ENCODE results near the gene FKBP2. TPM values are rescaled to one million over a fixed set of nuclear protein-coding genes. Genes with fewer than 3 reads are reported as not detected.
"Not testable (repeated sequence)": the region's sequence is repeated elsewhere in the genome, so short reads cannot be mapped to it uniquely, and the experiment has no call there.

Gene FKBP2
- total RNA-seq, 1 donor from 2014 or later, result 30.6 TPM

- Mint-ChIP-seq H3K27me3 (no peaks in the 10 kb centered on the region), H3K36me3 (ENCODE audit: low read depth) (peaks cover 23% of the 10 kb centered on the region), H3K4me3 (peak overlapping the region; percentile 90), H3K27ac (peak overlapping the region; percentile 94), H3K9me3 (no peaks in the 10 kb centered on the region), H3K4me1 (peaks cover 24% of the 10 kb centered on the region)
- no peak for DNase-seq
- intact Hi-C loops (cut with micrococcal nuclease), result loop anchor here (10.0 kb wide), 1 partner anchor 1641 kb away; the partner anchor contains the start of gene MTA2
Observed at GRCh38 chr11:64245401-64245796, 4.5 kb downstream of the FKBP2 start.

- H3K36me3 Mint-ChIP-seq (ENCODE audit: low read depth), result peaks cover 20% of the 10 kb centered on the region
- H3K4me1 Mint-ChIP-seq, result peaks cover 24% of the 10 kb centered on the region
- H3K9me3 Mint-ChIP-seq, result no peaks in the 10 kb centered on the region
- peak overlapping the region; percentile 90 for H3K4me3 Mint-ChIP-seq
- no peaks in the 10 kb centered on the region for H3K27me3 Mint-ChIP-seq
- intact Hi-C loops (cut with micrococcal nuclease), result loop anchor here (1.0 to 10.0 kb wide), 2 partner anchors 59 to 1641 kb away; partner anchors contain the start of genes ESRRA and MTA2
- peak; percentile 82 for DNase-seq
- peak overlapping the region; percentile 94 for H3K27ac Mint-ChIP-seq
Observed at GRCh38 chr11:64245797-64246620, 5.1 kb downstream of the FKBP2 start.

GRCh38 chr11:64246621-64246870 is 5.7 kb downstream of the FKBP2 start:
- H3K4me3 Mint-ChIP-seq, result peak overlapping the region; percentile 90
- H3K4me1 Mint-ChIP-seq, result peaks cover 25% of the 10 kb centered on the region
- H3K27me3 Mint-ChIP-seq, DNase-seq, H3K9me3 Mint-ChIP-seq: not testable (repeated sequence)
- H3K36me3 Mint-ChIP-seq (ENCODE audit: low read depth), result peaks cover 19% of the 10 kb centered on the region
- peak overlapping the region; percentile 86 for H3K27ac Mint-ChIP-seq
- intact Hi-C loops (cut with micrococcal nuclease), result loop anchor here (1.0 to 10.0 kb wide), 2 partner anchors 59 to 1642 kb away; partner anchors contain the start of genes ESRRA and MTA2

- intact Hi-C loops (cut with micrococcal nuclease), result loop anchor here (1.0 to 10.0 kb wide), 3 partner anchors 22 to 1642 kb away; partner anchors contain the start of genes ESRRA and MTA2
- peak; percentile 95 for DNase-seq
- Mint-ChIP-seq H3K9me3 (no peaks in the 10 kb centered on the region), H3K27me3 (no peaks in the 10 kb centered on the region), H3K4me1 (peaks cover 29% of the 10 kb centered on the region), H3K4me3 (peak within 1 kb of the TSS; percentile 90), H3K27ac (peak within 1 kb of the TSS; percentile 94), H3K36me3 (ENCODE audit: low read depth) (peaks cover 18% of the 10 kb centered on the region)
Observed at GRCh38 chr11:64246871-64247728, 6.2 kb downstream of the FKBP2 start, which contains the start of gene PPP1R14B. Gene PPP1R14B (minus strand): TSS chr11:64246943. CDS start chr11:64246673, 270 bp downstream.

- peaks cover 27% of the 10 kb centered on the region for H3K4me1 Mint-ChIP-seq
- H3K27ac Mint-ChIP-seq, result no peak overlapping the region
Observed at GRCh38 chr11:64247729-64248531, 7.0 kb downstream of the FKBP2 start.

GRCh38 chr11:64248578-64248977 is 7.7 kb downstream of the FKBP2 start:
- no peak overlapping the region for H3K4me3 Mint-ChIP-seq
- H3K9me3 Mint-ChIP-seq, result no peaks in the 10 kb centered on the region
- peaks cover 7% of the 10 kb centered on the region for H3K36me3 Mint-ChIP-seq (ENCODE audit: low read depth)
- intact Hi-C loops (cut with micrococcal nuclease), result loop anchor here (10.0 kb wide), 1 partner anchor 1644 kb away; the partner anchor contains the start of gene MTA2
- no peaks in the 10 kb centered on the region for H3K27me3 Mint-ChIP-seq
- H3K4me1 Mint-ChIP-seq, result peaks cover 22% of the 10 kb centered on the region
- no peak for DNase-seq
- H3K27ac Mint-ChIP-seq, result no peak overlapping the region

More at GRCh38 chr11:64247729-64248531, 7.0 kb downstream of the FKBP2 start:
- H3K4me3 Mint-ChIP-seq, result peak overlapping the region; percentile 90
- peaks cover 12% of the 10 kb centered on the region for H3K36me3 Mint-ChIP-seq (ENCODE audit: low read depth)
- intact Hi-C loops (cut with micrococcal nuclease), result loop anchor here (1.0 to 10.0 kb wide), 2 partner anchors 21 to 1643 kb away; partner anchors contain the start of gene MTA2
- H3K27me3 Mint-ChIP-seq, result no peaks in the 10 kb centered on the region
- H3K9me3 Mint-ChIP-seq, result no peaks in the 10 kb centered on the region
- no peak for DNase-seq

GRCh38 chr11:64249038-64249437 is 8.1 kb downstream of the FKBP2 start:
- H3K4me3 Mint-ChIP-seq, result peak overlapping the region; percentile 34
- no peak for DNase-seq
- intact Hi-C loops (cut with micrococcal nuclease), result loop anchor here (10.0 kb wide), 1 partner anchor 1644 kb away; the partner anchor contains the start of gene MTA2
- peaks cover 23% of the 10 kb centered on the region for H3K4me1 Mint-ChIP-seq
- H3K27ac Mint-ChIP-seq, result peak overlapping the region; percentile 56
- H3K36me3 Mint-ChIP-seq (ENCODE audit: low read depth), result peaks cover 5% of the 10 kb centered on the region
- no peaks in the 10 kb centered on the region for H3K9me3 Mint-ChIP-seq
- H3K27me3 Mint-ChIP-seq, result no peaks in the 10 kb centered on the region

GRCh38 chr11:64249563-64250414 is 8.9 kb downstream of the FKBP2 start:
- DNase-seq, result no peak
- H3K9me3 Mint-ChIP-seq, result no peaks in the 10 kb centered on the region
- no peaks in the 10 kb centered on the region for H3K27me3 Mint-ChIP-seq
- peak overlapping the region; percentile 34 for H3K27ac Mint-ChIP-seq
- intact Hi-C loops (cut with micrococcal nuclease), result loop anchor here (10.0 kb wide), 1 partner anchor 1645 kb away; the partner anchor contains the start of gene MTA2
- peak overlapping the region; percentile 86 for H3K4me3 Mint-ChIP-seq
- H3K4me1 Mint-ChIP-seq, result peaks cover 23% of the 10 kb centered on the region
- peaks cover 3% of the 10 kb centered on the region for H3K36me3 Mint-ChIP-seq (ENCODE audit: low read depth)

GRCh38 chr11:64250415-64251015 is 9.6 kb downstream of the FKBP2 start:
- H3K9me3 Mint-ChIP-seq, result no peaks in the 10 kb centered on the region
- DNase-seq, result no peak
- no peaks in the 10 kb centered on the region for H3K27me3 Mint-ChIP-seq
- peak overlapping the region; percentile 86 for H3K4me3 Mint-ChIP-seq
- H3K27ac Mint-ChIP-seq, result no peak overlapping the region
- peaks cover 23% of the 10 kb centered on the region for H3K4me1 Mint-ChIP-seq
- intact Hi-C loops (cut with micrococcal nuclease), result loop anchor here (1.0 kb wide), 2 partner anchors 18 to 54 kb away; no protein-coding TSS in a partner anchor
- H3K36me3 Mint-ChIP-seq (ENCODE audit: low read depth), result peaks cover 6% of the 10 kb centered on the region

- Mint-ChIP-seq H3K4me3 (peak within 1 kb of the TSS; percentile 95), H3K4me1 (peaks cover 23% of the 10 kb centered on the region), H3K27me3 (no peaks in the 10 kb centered on the region), H3K9me3 (no peaks in the 10 kb centered on the region), H3K36me3 (ENCODE audit: low read depth) (peaks cover 6% of the 10 kb centered on the region), H3K27ac (peak within 1 kb of the TSS; percentile 82)
- DNase-seq, result peak; percentile 90
- intact Hi-C loops (cut with micrococcal nuclease), result loop anchor here (1.0 kb wide), 2 partner anchors 17 to 53 kb away; no protein-coding TSS in a partner anchor
Observed at GRCh38 chr11:64251016-64251752, 10.3 kb downstream of the FKBP2 start, which contains the start of gene PLCB3. Gene PLCB3 (plus strand): TSS chr11:64251530. CDS start chr11:64251650, 120 bp downstream.

GRCh38 chr11:64251753-64252002 is 10.8 kb downstream of the FKBP2 start:
- intact Hi-C loops (cut with micrococcal nuclease), result loop anchor here (1.0 kb wide), 2 partner anchors 17 to 53 kb away; no protein-coding TSS in a partner anchor
- H3K27me3 Mint-ChIP-seq, result no peaks in the 10 kb centered on the region
- H3K27ac Mint-ChIP-seq, result peak overlapping the region; percentile 82
- DNase-seq, result no peak
- H3K4me3 Mint-ChIP-seq, result peak overlapping the region; percentile 95
- no peaks in the 10 kb centered on the region for H3K9me3 Mint-ChIP-seq
- peaks cover 8% of the 10 kb centered on the region for H3K36me3 Mint-ChIP-seq (ENCODE audit: low read depth)
- H3K4me1 Mint-ChIP-seq, result peaks cover 23% of the 10 kb centered on the region
